Osteoblast (primary cell): ENCODE measurements around the gene SNORC. TPM values are rescaled to one million over a fixed set of nuclear protein-coding genes. Genes with fewer than 3 reads are reported as not detected.

Experiments used
- DNase-seq: peaks from one replicate; pipeline ENCODE4 v3.0.0; 2011; ENCODE audit warnings: low spot score, mixed read lengths; ENCODE audit not compliant: insufficient read length; ENCODE audit errors: missing footprints
- H2AFZ ChIP-seq: 2 replicates; pipeline ENCODE4 v1.6.0; 2011; ENCODE audit warnings: mild to moderate bottlenecking, low read length
- H3K27ac ChIP-seq: 2 replicates; pipeline ENCODE4 v1.5.1; 2011; ENCODE audit warnings: mild to moderate bottlenecking, low read depth, low read length, moderate library complexity
- H3K27me3 ChIP-seq: 2 replicates; pipeline ENCODE4 v1.6.0; 2012; ENCODE audit warnings: mild to moderate bottlenecking, control low read depth, inconsistent platforms, low read length, moderate library complexity; ENCODE audit not compliant: insufficient read depth
- H3K36me3 ChIP-seq: 2 replicates; pipeline ENCODE4 v1.5.1; 2011; ENCODE audit warnings: mild to moderate bottlenecking, low read length, control low read depth, moderate library complexity; ENCODE audit not compliant: insufficient read depth
- H3K4me1 ChIP-seq: 2 replicates; pipeline ENCODE4 v1.5.1; 2011; ENCODE audit warnings: mild to moderate bottlenecking, low read length, control low read depth, moderate library complexity; ENCODE audit not compliant: insufficient read depth
- H3K4me2 ChIP-seq: 2 replicates; pipeline ENCODE4 v1.6.0; 2011; ENCODE audit warnings: mild to moderate bottlenecking, low read length; ENCODE audit not compliant: insufficient read depth
- H3K4me3 ChIP-seq: fragments of 200-600 bp; sonication (generic); 3 replicates; pipeline ENCODE4 v1.5.1; 2012; ENCODE audit warnings: mild to moderate bottlenecking, low read length, inconsistent platforms; ENCODE audit not compliant: insufficient read depth
- H3K79me2 ChIP-seq: 2 replicates; pipeline ENCODE4 v1.6.0; 2012; ENCODE audit warnings: mild to moderate bottlenecking, low read length, control low read depth, inconsistent platforms; ENCODE audit not compliant: insufficient read depth
- H3K9me3 ChIP-seq: 2 replicates; pipeline ENCODE4 v1.5.1; 2011; ENCODE audit warnings: low read depth, low read length, control low read depth
- H4K20me1 ChIP-seq: 2 replicates; pipeline ENCODE4 v1.6.0; 2012; ENCODE audit warnings: mild to moderate bottlenecking, low read length, control low read depth; ENCODE audit not compliant: insufficient read depth
- CTCF ChIP-seq: IDR thresholded peaks from 2 replicates; pipeline ENCODE4 v1.5.1; 2011; ENCODE audit warnings: mild to moderate bottlenecking, low read depth, low read length, moderate library complexity; ENCODE audit errors: extremely low read depth
- total RNA-seq: library from RNA; depleted of rRNA; stranded (reverse); fragments of >200 nt; gene quantifications from 2 replicates; pipeline ENCODE4 v1.2.3, GENCODE V29; 2012

Gene SNORC
- total RNA-seq, 1 donor, result 0.72 TPM

GRCh38 chr2:232866104-232866503 lies 4.0 kb upstream of the SNORC start:
- TF ChIP-seq CTCF, result no peak

GRCh38 chr2:232869138-232870017 lies 686 bp upstream of the SNORC start:
- H2AFZ ChIP-seq, result no peak overlapping the region
- no peak overlapping the region for H3K4me2 ChIP-seq
- peak; percentile 76 for DNase-seq
- TF ChIP-seq CTCF, result no peak
- H3K27ac ChIP-seq, result no peak overlapping the region
- no peaks in the 10 kb centered on the region for H3K79me2 ChIP-seq
- H4K20me1 ChIP-seq, result no peaks in the 10 kb centered on the region
- no peaks in the 10 kb centered on the region for H3K9me3 ChIP-seq
- no peaks in the 10 kb centered on the region for H3K4me1 ChIP-seq
- H3K4me3 ChIP-seq, result no peak overlapping the region
- no peaks in the 10 kb centered on the region for H3K36me3 ChIP-seq
- no peaks in the 10 kb centered on the region for H3K27me3 ChIP-seq

More at GRCh38 chr2:232866104-232866503, 4.0 kb upstream of the SNORC start:
- H3K4me1 ChIP-seq, result no peaks in the 10 kb centered on the region
- no peaks in the 10 kb centered on the region for H3K27me3 ChIP-seq
- DNase-seq, result no peak
- H3K27ac ChIP-seq, result no peak overlapping the region
- H3K36me3 ChIP-seq, result no peaks in the 10 kb centered on the region
- no peak overlapping the region for H3K4me2 ChIP-seq
- H2AFZ ChIP-seq, result no peak overlapping the region
- no peaks in the 10 kb centered on the region for H3K9me3 ChIP-seq
- H3K79me2 ChIP-seq, result no peaks in the 10 kb centered on the region
- H3K4me3 ChIP-seq, result no peak overlapping the region
- no peaks in the 10 kb centered on the region for H4K20me1 ChIP-seq

- Histone ChIP-seq H3K4me1 (no peaks in the 10 kb centered on the region), H3K4me2 (no peak overlapping the region), H3K27me3 (peaks cover 6% of the 10 kb centered on the region), H2AFZ (no peak overlapping the region), H3K4me3 (no peak overlapping the region), H3K9me3 (no peaks in the 10 kb centered on the region), H3K36me3 (no peaks in the 10 kb centered on the region), H4K20me1 (no peaks in the 10 kb centered on the region), H3K79me2 (no peaks in the 10 kb centered on the region), H3K27ac (no peak overlapping the region)
- TF ChIP-seq CTCF, result no peak
- DNase-seq, result peak; percentile 56
These were observed 805 bp downstream of the SNORC start for GRCh38 chr2:232870766-232871371.

GRCh38 chr2:232871418-232871834 lies 1.4 kb downstream of the SNORC start:
- Histone ChIP-seq H2AFZ (no peak overlapping the region), H4K20me1 (no peaks in the 10 kb centered on the region), H3K4me3 (no peak overlapping the region), H3K27me3 (peaks cover 6% of the 10 kb centered on the region), H3K4me1 (no peaks in the 10 kb centered on the region), H3K9me3 (no peaks in the 10 kb centered on the region), H3K36me3 (no peaks in the 10 kb centered on the region), H3K79me2 (no peaks in the 10 kb centered on the region), H3K4me2 (no peak overlapping the region), H3K27ac (no peak overlapping the region)
- no peak for TF ChIP-seq CTCF
- DNase-seq, result peak; percentile 49
